HG03354 (cell line): ENCODE measurements around the gene SRGAP3.

ENCODE experiments used
- ATAC-seq: cut with Tn5 transposase; IDR thresholded peaks from one replicate; pipeline ENCODE4 v1.9.1; 2021; ENCODE audit warnings: mild to moderate bottlenecking; ENCODE audit not compliant: unreplicated experiment, poor library complexity, severe bottlenecking

SRGAP3 gene

GRCh38 chr3:9072667-9073009 is 176.8 kb downstream of the SRGAP3 start:
- ATAC-seq, result no peak

- no peak for ATAC-seq
Measured at GRCh38 chr3:9071936-9072666, 177.3 kb downstream of the SRGAP3 start.

GRCh38 chr3:9070961-9071360 is 178.5 kb downstream of the SRGAP3 start:
- no peak for ATAC-seq

- ATAC-seq, result no peak
Measured at GRCh38 chr3:9069971-9070370, 179.5 kb downstream of the SRGAP3 start.

GRCh38 chr3:9068051-9068450 is 181.4 kb downstream of the SRGAP3 start:
- no peak for ATAC-seq

DNA sequence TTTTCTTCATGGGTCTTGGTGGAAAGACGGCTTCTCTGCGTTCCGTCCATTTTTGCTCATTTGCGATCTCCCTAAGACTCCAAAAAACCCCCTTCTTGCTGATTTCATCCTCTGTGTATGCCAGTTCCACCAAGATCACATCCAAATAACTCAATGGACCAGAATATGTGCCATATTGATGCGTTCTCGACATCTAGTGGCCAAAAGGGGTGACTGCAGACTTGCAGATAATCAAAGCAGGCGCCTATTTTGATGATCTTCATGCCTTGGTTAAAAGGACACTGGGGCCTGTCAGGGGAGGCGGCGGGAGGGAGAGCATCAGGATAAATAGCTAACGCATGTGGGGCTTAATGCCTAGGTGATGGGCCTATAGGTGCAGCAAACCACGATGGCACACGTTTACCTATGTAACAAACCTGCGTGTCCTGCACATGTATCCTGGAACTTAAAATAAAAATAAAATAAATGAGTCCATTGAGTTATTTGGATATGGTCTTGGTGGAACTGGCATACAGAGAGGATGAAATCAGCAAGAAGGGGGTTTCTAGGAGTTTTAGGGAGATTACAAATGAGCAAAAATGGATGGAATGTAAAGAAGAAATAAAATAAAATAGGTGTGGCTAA is 182.0 kb downstream of the SRGAP3 start:
- ATAC-seq, result no peak

GRCh38 chr3:9066775-9067174 is 182.7 kb downstream of the SRGAP3 start:
- no peak for ATAC-seq

DNA sequence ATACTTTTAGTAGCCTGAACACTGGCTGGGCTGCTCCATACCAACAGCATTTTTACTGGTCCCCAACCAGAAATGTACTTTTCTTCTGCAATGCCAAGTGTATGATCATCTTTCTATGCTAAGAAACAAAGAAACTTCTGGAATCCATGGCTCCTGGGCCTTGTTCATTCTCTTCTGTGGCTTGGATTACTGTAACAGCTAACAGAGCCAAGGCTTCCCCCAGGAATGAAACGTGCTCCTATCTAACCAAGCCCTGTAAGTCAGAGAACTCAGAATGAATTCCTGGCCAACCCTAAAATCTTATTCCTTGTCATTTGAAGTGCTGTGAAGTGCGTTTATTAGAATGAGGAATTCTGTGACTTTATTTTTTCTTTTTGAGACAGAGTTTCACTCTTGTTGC is 183.3 kb downstream of the SRGAP3 start:
- no peak for ATAC-seq

DNA sequence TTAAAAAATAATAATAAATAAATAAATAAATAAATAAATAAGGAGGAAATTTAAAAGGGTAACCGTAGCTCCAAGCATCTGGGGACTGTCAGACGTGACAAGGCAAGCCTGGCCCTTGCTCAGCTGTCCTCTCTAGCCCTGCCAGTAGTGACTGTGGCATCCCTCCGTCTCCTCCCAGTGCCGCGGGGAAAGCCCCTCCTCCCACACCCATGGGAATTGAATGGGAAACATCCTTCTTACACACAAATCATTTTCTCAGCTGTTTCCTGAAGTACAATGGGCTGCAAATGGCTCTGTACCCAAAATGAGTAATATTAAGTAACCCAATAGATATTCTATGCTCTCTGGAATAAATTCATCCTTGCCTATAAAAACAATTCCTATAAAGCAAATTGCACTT is 184.6 kb downstream of the SRGAP3 start:
- no peak for ATAC-seq

- no peak for ATAC-seq
Measured at GRCh38 chr3:9064251-9064650, 185.2 kb downstream of the SRGAP3 start.

DNA sequence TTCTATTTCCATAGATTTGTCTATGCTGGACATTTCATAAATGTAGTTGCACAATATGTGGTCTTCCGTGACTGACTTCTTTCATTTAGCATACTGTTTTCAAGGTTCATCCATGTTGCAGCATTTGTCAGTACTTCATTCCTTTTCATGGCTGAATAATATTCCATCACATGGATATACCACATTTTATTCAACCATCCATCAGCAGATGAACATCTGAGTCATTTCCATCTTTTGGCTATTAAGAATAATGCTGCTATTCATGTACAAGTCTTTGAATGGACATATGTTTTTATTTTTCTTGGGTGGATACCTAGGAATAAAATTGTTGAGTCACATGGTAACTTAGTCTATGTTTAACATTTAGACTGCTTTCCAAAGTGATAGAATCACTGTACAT is 186.9 kb downstream of the SRGAP3 start:
- no peak for ATAC-seq

DNA sequence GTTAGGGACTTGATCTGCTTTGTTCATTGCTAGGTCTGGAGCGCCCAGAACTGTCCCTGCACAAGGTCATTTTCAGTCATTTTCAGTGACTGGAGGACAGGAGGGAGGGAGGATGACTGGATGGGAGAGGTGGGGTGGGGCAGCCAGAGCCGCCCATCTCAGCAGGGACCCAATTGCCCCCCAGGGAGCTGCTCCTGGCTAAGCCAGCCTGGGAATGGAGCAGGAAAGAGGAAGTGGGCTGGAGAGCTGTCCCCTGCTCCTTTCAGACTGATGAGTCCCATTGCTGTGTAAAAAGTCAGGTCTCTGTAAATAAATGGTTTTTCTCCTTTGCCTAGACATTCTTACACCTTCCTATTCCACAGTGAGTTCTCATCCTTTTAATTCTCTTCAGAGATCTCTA is 187.8 kb downstream of the SRGAP3 start:
- no peak for ATAC-seq

DNA sequence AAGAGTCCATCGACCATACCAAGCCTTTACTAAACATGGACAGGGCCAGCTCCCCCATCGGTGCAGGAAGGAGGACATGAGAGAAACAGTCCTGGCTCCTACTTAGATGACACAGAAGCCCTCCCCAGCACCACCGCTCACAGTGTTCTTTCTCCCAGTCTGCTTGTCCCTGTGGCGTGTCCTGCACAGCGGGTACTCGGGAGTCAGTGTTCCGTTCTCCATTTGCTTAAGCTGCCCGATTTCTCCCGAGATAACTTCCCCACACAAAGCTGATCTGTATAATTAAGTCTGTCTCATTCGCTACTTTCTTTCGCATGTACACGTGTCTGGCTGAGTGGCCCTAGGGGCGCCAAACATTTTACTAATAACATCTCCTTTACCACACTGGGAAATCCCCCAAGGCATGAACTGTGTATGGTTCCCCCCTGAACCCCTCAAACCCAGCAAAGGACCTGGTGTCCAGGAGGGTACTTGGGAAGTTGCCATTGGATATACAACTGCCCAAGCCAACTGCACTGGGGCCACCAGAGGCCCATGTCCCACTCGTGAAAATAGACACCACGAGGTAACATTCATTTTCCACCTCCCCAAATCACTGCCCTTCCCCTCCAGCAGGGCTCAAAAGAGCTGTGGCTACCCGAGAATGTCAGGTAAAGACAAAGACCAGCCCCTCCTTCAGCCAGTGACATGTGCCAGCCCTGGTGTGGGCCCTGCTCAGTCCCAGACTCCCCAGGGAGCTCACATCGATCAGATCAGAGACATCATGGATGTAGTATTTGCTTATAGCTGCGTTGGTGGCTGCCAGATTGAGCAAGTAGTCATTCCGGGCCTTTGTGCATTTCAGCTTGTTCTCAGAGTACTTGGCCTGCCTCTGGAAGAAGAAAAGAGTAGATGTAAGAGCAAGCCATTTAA is 189.7 kb downstream of the SRGAP3 start:
- ATAC-seq, result no peak

- no peak for ATAC-seq
Measured at GRCh38 chr3:9056581-9056980, 192.9 kb downstream of the SRGAP3 start.

DNA sequence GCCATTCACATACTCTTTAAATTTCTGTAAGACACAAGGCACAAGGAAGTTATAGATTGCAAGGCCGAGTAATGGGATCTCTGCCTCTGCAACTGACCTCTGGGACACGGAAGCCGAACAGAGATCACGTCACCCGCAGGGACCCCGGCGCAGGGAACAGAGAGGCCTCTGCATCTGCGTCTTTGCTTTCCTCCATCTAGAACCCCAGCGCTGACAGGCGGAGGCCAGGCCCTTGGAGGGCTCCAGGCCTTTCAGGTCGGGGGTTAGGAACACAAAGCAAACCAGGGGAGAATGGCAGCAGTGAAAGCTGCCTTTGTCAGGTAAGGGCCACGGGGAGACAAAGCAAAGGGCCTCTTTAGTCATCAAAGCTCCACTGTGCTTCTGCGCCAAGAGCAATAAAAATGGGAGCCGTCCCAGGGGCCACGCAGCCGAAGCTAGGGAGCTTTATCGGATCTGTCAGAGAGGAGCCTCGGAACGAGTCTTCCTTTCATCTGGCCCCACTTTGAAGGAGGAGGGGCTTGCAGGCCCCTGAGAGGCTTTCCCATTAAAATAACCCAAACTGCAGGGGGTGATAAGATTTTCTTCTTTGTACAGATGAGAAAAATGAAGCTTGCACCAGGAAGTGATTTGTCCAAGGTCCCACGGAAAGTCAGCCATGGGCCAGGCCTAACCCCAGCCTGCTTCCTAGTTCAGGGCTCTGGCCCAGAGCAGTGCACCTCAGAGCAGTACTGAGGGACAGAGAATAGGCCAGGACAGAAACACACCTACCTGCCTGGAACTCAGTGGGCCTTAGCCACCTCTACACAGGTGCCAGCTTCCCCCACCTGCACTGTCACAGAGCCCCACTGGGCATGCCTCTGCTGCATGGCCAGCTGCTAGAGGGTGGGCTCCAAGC is 201.7 kb downstream of the SRGAP3 start:
- no peak for ATAC-seq

DNA sequence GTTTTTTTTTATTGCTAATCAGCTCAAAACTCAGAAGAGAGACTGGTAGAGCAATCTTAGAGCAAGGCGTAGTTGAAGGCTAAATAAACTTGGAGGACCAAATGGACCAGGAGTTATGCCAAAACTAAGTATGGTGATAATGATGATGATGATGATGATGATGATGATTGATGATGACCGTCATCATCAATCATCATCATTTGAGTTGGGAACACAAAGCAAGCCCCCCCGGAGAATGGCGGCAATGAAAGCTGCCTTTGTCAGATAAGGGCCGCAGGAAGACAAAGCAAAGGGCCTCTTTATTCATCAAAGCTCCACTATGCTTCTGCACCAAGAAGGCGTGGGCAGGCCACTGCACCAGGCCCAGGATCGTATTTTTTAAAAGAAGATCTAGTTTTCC is 204.1 kb downstream of the SRGAP3 start:
- ATAC-seq, result no peak

- no peak for ATAC-seq
Measured at GRCh38 chr3:9043063-9043462, 206.4 kb downstream of the SRGAP3 start.

- ATAC-seq, result no peak
Measured at GRCh38 chr3:9041626-9042025, 207.8 kb downstream of the SRGAP3 start.

DNA sequence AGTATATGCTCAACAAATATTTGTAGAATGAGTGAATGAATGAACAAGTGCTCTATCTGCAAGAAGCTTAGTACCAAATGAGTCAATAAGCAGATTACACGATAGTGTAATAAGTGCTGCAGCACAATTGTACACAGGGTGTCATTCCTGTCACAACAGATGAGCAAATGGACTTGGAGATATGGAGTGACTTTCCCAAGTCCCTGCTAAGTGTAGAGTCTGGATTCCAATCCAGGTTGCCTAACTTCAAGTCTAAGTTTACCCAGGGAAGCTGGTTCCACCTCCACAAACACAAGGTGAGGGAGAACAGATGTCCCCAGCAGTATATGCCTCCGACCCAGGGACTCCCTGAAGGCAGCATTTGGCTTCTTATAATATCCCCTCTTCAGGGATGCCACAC is 208.4 kb downstream of the SRGAP3 start:
- ATAC-seq, result no peak
